ENCODE measurements around the gene RAB30.

Gene RAB30

GRCh38 chr11:83007477-83007876 lies 64.2 kb downstream of the RAB30 start:
- peak overlapping the region; percentile 28 for H3K4me3 ChIP-seq (ENCODE audit: low read length)

GRCh38 chr11:83006877-83007330 lies 64.8 kb downstream of the RAB30 start:
- DNase-seq: peak; percentile 34
- no peak overlapping the region for H2AFZ ChIP-seq (ENCODE audit: low read length)
- peak overlapping the region; percentile 81 for H3K27ac ChIP-seq (ENCODE audit: low read length)
- no peak for TF ChIP-seq EZH2 (optimal IDR thresholded peaks at IDR 0.05; ENCODE audit: low read depth, low read length)
- H3F3A ChIP-seq (ENCODE audit: insufficient read depth, low read length): peaks cover 25% of the 10 kb centered on the region
- no peaks in the 10 kb centered on the region for H3K9me2 ChIP-seq (replicated peaks; ENCODE audit: insufficient read depth, low read length)
- H3K9ac ChIP-seq (ENCODE audit: low read length): peak overlapping the region; percentile 43; the same call in 1 of the 2 replicates
- peaks cover 96% of the 10 kb centered on the region for H3K79me2 ChIP-seq (ENCODE audit: low read length)
- H3K27me3 ChIP-seq (replicated peaks; ENCODE audit: insufficient read depth, low read length): no peaks in the 10 kb centered on the region
- H3K4me1 ChIP-seq (ENCODE audit: low read length): peaks cover 42% of the 10 kb centered on the region
- H3K36me3 ChIP-seq (replicated peaks; ENCODE audit: insufficient read depth, low read length): no peaks in the 10 kb centered on the region
- peak overlapping the region; percentile 6; the same call in 1 of the 2 replicates for H3K4me3 ChIP-seq (ENCODE audit: low read length)
- H4K20me1 ChIP-seq (ENCODE audit: insufficient read depth, low read length): no peaks in the 10 kb centered on the region
- no peaks in the 10 kb centered on the region for H3K9me3 ChIP-seq (replicated peaks; ENCODE audit: insufficient read depth, low read length)
- H3K4me2 ChIP-seq (ENCODE audit: low read depth, low read length): peak overlapping the region; percentile 72

More at GRCh38 chr11:83007477-83007876, 64.2 kb downstream of the RAB30 start:
- H3K4me1 ChIP-seq (ENCODE audit: low read length): peaks cover 42% of the 10 kb centered on the region
- no peaks in the 10 kb centered on the region for H3K27me3 ChIP-seq (replicated peaks; ENCODE audit: insufficient read depth, low read length)
- DNase-seq: no peak
- peak overlapping the region; percentile 29; the same call in 1 of the 2 replicates for H2AFZ ChIP-seq (ENCODE audit: low read length)
- peak overlapping the region; percentile 72 for H3K4me2 ChIP-seq (ENCODE audit: low read depth, low read length)
- peak overlapping the region; percentile 81 for H3K27ac ChIP-seq (ENCODE audit: low read length)
- H3K9ac ChIP-seq (ENCODE audit: low read length): peak overlapping the region; percentile 43; the same call in 1 of the 2 replicates
- peaks cover 25% of the 10 kb centered on the region for H3F3A ChIP-seq (ENCODE audit: insufficient read depth, low read length)
- no peaks in the 10 kb centered on the region for H3K9me3 ChIP-seq (replicated peaks; ENCODE audit: insufficient read depth, low read length)
- TF ChIP-seq CTCF (IDR thresholded peaks at IDR 0.05; ENCODE audit: low read length): no peak
- no peak for TF ChIP-seq EZH2 (optimal IDR thresholded peaks at IDR 0.05; ENCODE audit: low read depth, low read length)
- no peak for TF ChIP-seq EZH2phosphoT487 (IDR thresholded peaks at IDR 0.05; ENCODE audit: low read length)
- peaks cover 95% of the 10 kb centered on the region for H3K79me2 ChIP-seq (ENCODE audit: low read length)
- no peaks in the 10 kb centered on the region for H4K20me1 ChIP-seq (ENCODE audit: insufficient read depth, low read length)
- no peaks in the 10 kb centered on the region for H3K36me3 ChIP-seq (replicated peaks; ENCODE audit: insufficient read depth, low read length)
- no peaks in the 10 kb centered on the region for H3K9me2 ChIP-seq (replicated peaks; ENCODE audit: insufficient read depth, low read length)

GRCh38 chr11:83004746-83005556 lies 66.7 kb downstream of the RAB30 start:
- no peak for DNase-seq
- H3F3A ChIP-seq (ENCODE audit: insufficient read depth, low read length): peaks cover 23% of the 10 kb centered on the region
- no peaks in the 10 kb centered on the region for H3K9me3 ChIP-seq (replicated peaks; ENCODE audit: insufficient read depth, low read length)
- H3K4me1 ChIP-seq (ENCODE audit: low read length): peaks cover 48% of the 10 kb centered on the region
- H2AFZ ChIP-seq (ENCODE audit: low read length): no peak overlapping the region
- no peaks in the 10 kb centered on the region for H3K27me3 ChIP-seq (replicated peaks; ENCODE audit: insufficient read depth, low read length)
- no peaks in the 10 kb centered on the region for H3K9me2 ChIP-seq (replicated peaks; ENCODE audit: insufficient read depth, low read length)
- H3K79me2 ChIP-seq (ENCODE audit: low read length): peaks cover 96% of the 10 kb centered on the region
- no peak overlapping the region for H3K27ac ChIP-seq (ENCODE audit: low read length)
- no peak overlapping the region for H3K4me2 ChIP-seq (ENCODE audit: low read depth, low read length)
- no peak overlapping the region for H3K4me3 ChIP-seq (ENCODE audit: low read length)
- no peaks in the 10 kb centered on the region for H4K20me1 ChIP-seq (ENCODE audit: insufficient read depth, low read length)
- TF ChIP-seq EZH2 (optimal IDR thresholded peaks at IDR 0.05; ENCODE audit: low read depth, low read length) (no peak), EZH2phosphoT487 (IDR thresholded peaks at IDR 0.05; ENCODE audit: low read length) (no peak), CTCF (IDR thresholded peaks at IDR 0.05; ENCODE audit: low read length) (no peak)
- H3K9ac ChIP-seq (ENCODE audit: low read length): no peak overlapping the region
- no peaks in the 10 kb centered on the region for H3K36me3 ChIP-seq (replicated peaks; ENCODE audit: insufficient read depth, low read length)

- Histone ChIP-seq H3K4me3 (ENCODE audit: low read length) (no peak overlapping the region), H3K79me2 (ENCODE audit: low read length) (peaks cover 93% of the 10 kb centered on the region), H3K4me1 (ENCODE audit: low read length) (peaks cover 57% of the 10 kb centered on the region), H3K27ac (ENCODE audit: low read length) (no peak overlapping the region), H3K36me3 (replicated peaks; ENCODE audit: insufficient read depth, low read length) (no peaks in the 10 kb centered on the region), H3K27me3 (replicated peaks; ENCODE audit: insufficient read depth, low read length) (no peaks in the 10 kb centered on the region), H2AFZ (ENCODE audit: low read length) (no peak overlapping the region), H3K4me2 (ENCODE audit: low read depth, low read length) (no peak overlapping the region), H4K20me1 (ENCODE audit: insufficient read depth, low read length) (no peaks in the 10 kb centered on the region), H3K9me3 (replicated peaks; ENCODE audit: insufficient read depth, low read length) (no peaks in the 10 kb centered on the region), H3F3A (ENCODE audit: insufficient read depth, low read length) (peaks cover 25% of the 10 kb centered on the region), H3K9me2 (replicated peaks; ENCODE audit: insufficient read depth, low read length) (no peaks in the 10 kb centered on the region), H3K9ac (ENCODE audit: low read length) (no peak overlapping the region)
- no peak for DNase-seq
- no peak for TF ChIP-seq EZH2 (optimal IDR thresholded peaks at IDR 0.05; ENCODE audit: low read depth, low read length)
- no peak for TF ChIP-seq EZH2phosphoT487 (IDR thresholded peaks at IDR 0.05; ENCODE audit: low read length)
- TF ChIP-seq CTCF (IDR thresholded peaks at IDR 0.05; ENCODE audit: low read length): no peak
These were observed 69.2 kb downstream of the RAB30 start for GRCh38 chr11:83002522-83002921.

Measured in MM.1S (cell line).